Stimulated activated CD4-positive, alpha-beta T cell treated with anti-CD3 and anti-CD28 coated beads, TNF-alpha, amount 100 ng/mL, for 24 hours (primary cell): ENCODE measurements around the gene SP3.

Experiments
- DNase-seq, 3 experiments: peaks; one replicate each; pipeline ENCODE4 v3.0.0-alpha.2; 2020; ENCODE audit warnings: low read depth in 3 of 3

SP3 gene

DNA sequence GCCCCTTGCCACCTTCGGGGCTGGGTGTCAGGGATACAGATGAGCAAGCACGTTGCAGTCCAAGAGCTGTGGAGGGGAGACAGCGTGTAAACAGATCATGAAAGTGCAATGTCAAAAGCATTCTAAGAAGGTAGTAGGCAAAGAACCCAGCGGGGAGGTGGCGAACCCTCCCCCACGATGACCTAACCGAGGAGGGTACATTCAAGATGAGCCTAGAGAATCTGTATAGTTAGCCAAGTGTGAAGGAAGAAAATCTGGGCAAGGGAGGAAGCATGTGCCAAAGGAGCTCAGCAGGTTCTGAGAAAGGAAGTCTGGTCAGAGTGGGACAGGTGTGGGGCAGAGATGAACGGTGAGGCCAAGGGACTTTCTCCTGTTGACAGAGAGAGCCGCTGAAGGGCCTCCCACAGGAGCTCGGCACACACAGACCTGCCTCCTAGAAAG is 106.9 kb downstream of the SP3 start:
- DNase-seq = no peak
